Esophagus muscularis mucosa (tissue), 3 donors: ENCODE results near the gene CCDC116.

Experiments
- EP300 ChIP-seq: sonication (generic); formaldehyde crosslinking; IDR thresholded peaks from one replicate; pipeline ENCODE4 v1.6.1; 2017; ENCODE audit warnings: antibody characterized with exemption
- TF ChIP-seq, protein P1 (sequence below), 3 experiments: fragments of 200-600 bp in 2 of 3; fragments of 450-650 bp in 1 of 3; sonication (generic) in 2 of 3; IDR thresholded peaks; one replicate each; pipeline ENCODE4 v1.5.1; 2017 to 2019; ENCODE audit warnings: antibody characterized with exemption in 3 of 3, mild to moderate bottlenecking in 2 of 3, moderate library complexity in 1 of 3

DNA sequence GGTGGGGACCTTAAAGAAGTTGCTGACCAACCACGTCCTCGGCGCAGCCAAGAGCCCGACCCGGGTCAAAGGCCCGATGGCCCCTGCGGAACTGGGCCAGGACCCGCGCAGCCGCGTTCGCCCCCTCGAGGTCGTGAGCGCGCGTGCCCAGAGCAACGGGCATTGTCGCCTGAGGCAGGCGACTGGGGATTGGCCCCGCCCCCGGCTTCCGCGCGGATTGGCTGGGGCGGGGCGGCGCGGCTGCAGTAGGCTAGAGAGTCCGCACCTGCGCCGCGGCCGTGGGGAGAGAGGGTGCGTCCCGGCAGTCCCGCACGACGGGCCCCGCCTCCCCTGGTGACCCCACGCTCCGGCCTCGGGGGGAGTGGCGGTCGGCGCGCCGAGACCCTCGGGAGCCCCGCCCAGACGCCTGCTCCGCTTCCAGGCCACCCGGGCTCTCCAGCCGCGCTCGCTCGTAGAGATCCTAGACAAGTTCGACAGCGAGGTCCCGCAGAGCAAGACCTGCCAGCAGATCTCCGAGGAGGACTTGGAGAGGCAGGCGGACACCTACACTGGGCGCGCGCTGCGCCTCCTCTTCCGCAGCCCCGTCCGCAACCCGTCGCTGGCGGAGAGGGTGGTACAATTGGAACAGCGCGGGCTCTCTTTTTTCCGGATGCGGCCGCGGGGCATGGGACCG lies 24.9 kb downstream of the CCDC116 start:
- TF ChIP-seq, protein P1, sequence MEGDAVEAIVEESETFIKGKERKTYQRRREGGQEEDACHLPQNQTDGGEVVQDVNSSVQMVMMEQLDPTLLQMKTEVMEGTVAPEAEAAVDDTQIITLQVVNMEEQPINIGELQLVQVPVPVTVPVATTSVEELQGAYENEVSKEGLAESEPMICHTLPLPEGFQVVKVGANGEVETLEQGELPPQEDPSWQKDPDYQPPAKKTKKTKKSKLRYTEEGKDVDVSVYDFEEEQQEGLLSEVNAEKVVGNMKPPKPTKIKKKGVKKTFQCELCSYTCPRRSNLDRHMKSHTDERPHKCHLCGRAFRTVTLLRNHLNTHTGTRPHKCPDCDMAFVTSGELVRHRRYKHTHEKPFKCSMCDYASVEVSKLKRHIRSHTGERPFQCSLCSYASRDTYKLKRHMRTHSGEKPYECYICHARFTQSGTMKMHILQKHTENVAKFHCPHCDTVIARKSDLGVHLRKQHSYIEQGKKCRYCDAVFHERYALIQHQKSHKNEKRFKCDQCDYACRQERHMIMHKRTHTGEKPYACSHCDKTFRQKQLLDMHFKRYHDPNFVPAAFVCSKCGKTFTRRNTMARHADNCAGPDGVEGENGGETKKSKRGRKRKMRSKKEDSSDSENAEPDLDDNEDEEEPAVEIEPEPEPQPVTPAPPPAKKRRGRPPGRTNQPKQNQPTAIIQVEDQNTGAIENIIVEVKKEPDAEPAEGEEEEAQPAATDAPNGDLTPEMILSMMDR (IDR thresholded peaks at IDR 0.05), result peak in 1 of 3 experiments; percentile 20
- no peak for TF ChIP-seq EP300
